GM12878 (cell line): ENCODE measurements around the gene TRPV5. TPM values are rescaled to one million over a fixed set of nuclear protein-coding genes. Genes with fewer than 3 reads are reported as not detected.

Experiments used
- CBX3 ChIP-seq: fragments of 200-600 bp; sonication (generic); IDR thresholded peaks from 2 replicates; pipeline ENCODE4 v1.6.1; 2016; ENCODE audit warnings: low read depth, borderline replicate concordance
- CBX5 ChIP-seq: sonication (generic); IDR thresholded peaks from 2 replicates; pipeline ENCODE4 v1.6.1; 2016; ENCODE audit warnings: low read depth, moderate library complexity, mild to moderate bottlenecking, inconsistent platforms
- CUX1 ChIP-seq: IDR thresholded peaks from 2 replicates; pipeline ENCODE4 v1.6.1; 2012; ENCODE audit warnings: improper control_type of control experiment, low read depth, low read length; ENCODE audit not compliant: insufficient replicate concordance
- EP300 ChIP-seq, 2 experiments: fragments of 150-350 bp in 1 of 2; IDR thresholded peaks; 2 replicates each; pipeline ENCODE4 v1.6.1; 2011 to 2012; ENCODE audit warnings: low read depth in 2 of 2, low read length in 2 of 2, borderline replicate concordance in 1 of 2, improper control_type of control experiment in 1 of 2, inconsistent platforms in 1 of 2; ENCODE audit not compliant: control insufficient read depth in 1 of 2
- EZH2 ChIP-seq: IDR thresholded peaks from 2 replicates; pipeline ENCODE4 v1.6.1; 2012; ENCODE audit warnings: low read depth, mild to moderate bottlenecking, control low read depth, inconsistent platforms, low read length, borderline replicate concordance; ENCODE audit not compliant: control insufficient read depth
- HCFC1 ChIP-seq: fragments of 150-350 bp; IDR thresholded peaks from 2 replicates; pipeline ENCODE4 v1.6.1; 2014; ENCODE audit warnings: low read length
- JUND ChIP-seq: IDR thresholded peaks from 2 replicates; pipeline ENCODE4 v1.6.1; 2012; ENCODE audit warnings: low read depth, mild to moderate bottlenecking, low read length, improper control_type of control experiment, moderate library complexity
- NKRF ChIP-seq: fragments of 450-650 bp; conservative IDR thresholded peaks from 2 replicates; pipeline ENCODE4 v1.6.1; 2017; ENCODE audit warnings: mild to moderate bottlenecking, moderate library complexity
- USF2 ChIP-seq: IDR thresholded peaks from 2 replicates; pipeline ENCODE4 v1.6.1; 2011; ENCODE audit warnings: low read depth, low read length, improper control_type of control experiment, borderline replicate concordance
- ZNF687 ChIP-seq: fragments of 450-650 bp; IDR thresholded peaks from 2 replicates; pipeline ENCODE4 v1.6.1; 2017; ENCODE audit warnings: mild to moderate bottlenecking, moderate library complexity
- ZSCAN29 ChIP-seq: fragments of 450-650 bp; IDR thresholded peaks from 2 replicates; pipeline ENCODE4 v1.6.1; 2017; ENCODE audit warnings: mild to moderate bottlenecking, moderate library complexity
- polyA plus RNA-seq, 11 experiments: library from polyadenylated mRNA; depleted of rRNA in 4 of 11; unstranded in 6 of 11; stranded (reverse) in 5 of 11; fragments of >200 nt; fragmentation: Nextera tagmentation in 4 of 11; fragmentation: Illumina TruSeq in 1 of 11; extraction: Ambion mirVana in 4 of 11; extraction: Trizol in 1 of 11; gene quantifications; 1 replicate in 1 of 11; 2 replicates in 10 of 11; pipeline versions ENCODE4 v1.2.1 to v1.2.3, GENCODE V29; 2011 to 2016; ENCODE audit warnings: inconsistent platforms in 2 of 11, missing spikeins in 2 of 11, low read depth in 1 of 11
- total RNA-seq, 4 experiments: library from RNA; depleted of rRNA in 3 of 4; stranded (reverse); fragments of >200 nt in 3 of 4; fragmentation: Illumina TruSeq in 1 of 4; extraction: Trizol in 1 of 4; gene quantifications; 2 replicates each; pipeline versions ENCODE4 v1.2.1 to v1.2.3, GENCODE V29; 2013 to 2021

TRPV5 gene
- total and polyA plus RNA-seq, 10 of the 15 experiments (the other 5 are each of a cell fraction or from before 2014, with no cell fraction given), result not detected

- TF ChIP-seq ZNF687 (no peak), JUND (no peak), CUX1 (no peak), HCFC1 (no peak), CBX5 (no peak), USF2 (no peak), EP300 (IDR thresholded peaks at IDR 0.05; ENCODE audit: borderline replicate concordance in 1 of 2, control insufficient read depth in 1 of 2, low read depth in 2 of 2, low read length in 2 of 2) (no peak), NKRF (no peak), ZSCAN29 (no peak), EZH2 (no peak), CBX3 (no peak)
These were observed 42.0 kb downstream of the TRPV5 start (continued) for GRCh38 chr7:142891490-142892082.
